Pulmonary artery endothelial cell (primary cell): ENCODE measurements around the gene BMERB1. TPM values are rescaled to one million over a fixed set of nuclear protein-coding genes. Genes with fewer than 3 reads are reported as not detected.
"Not testable (repeated sequence)": the region's sequence is repeated elsewhere in the genome, so short reads cannot be mapped to it uniquely, and the experiment has no call there.

ENCODE experiments used
- DNase-seq: peaks from one replicate; pipeline ENCODE4 v3.0.0-alpha.2; 2011; ENCODE audit warnings: low read depth, low spot score
- total RNA-seq: library from RNA; depleted of rRNA; stranded (reverse); fragments of >200 nt; gene quantifications from 2 replicates; pipeline ENCODE4 v1.2.3, GENCODE V29; 2014

The BMERB1 gene
- total RNA-seq, 1 donor from 2014 or later, result 22.4 TPM

DNA sequence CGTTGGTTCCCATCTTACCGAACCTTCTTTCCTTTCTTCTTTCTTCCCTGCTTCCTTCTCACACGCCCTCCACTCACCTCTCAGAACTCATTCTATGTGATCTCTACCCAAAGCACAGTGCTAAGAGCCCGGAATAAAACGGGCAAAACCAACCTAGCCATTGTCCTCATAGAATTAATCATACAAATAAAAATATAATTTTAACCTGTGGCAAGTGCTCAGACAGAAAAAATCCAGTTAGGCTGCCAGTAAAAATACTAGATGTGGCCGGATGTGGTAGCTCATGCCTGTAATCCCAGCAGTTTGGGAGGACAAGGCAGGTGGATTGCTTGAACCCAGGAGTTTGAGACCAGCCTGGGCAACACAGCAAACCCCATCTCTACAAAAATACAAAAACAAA, 27.0 kb downstream of the BMERB1 start:
- DNase-seq, result no peak

GRCh38 chr16:15464401-15465186, 30.2 kb downstream of the BMERB1 start:
- DNase-seq, result no peak

GRCh38 chr16:15466131-15466530, 31.7 kb downstream of the BMERB1 start:
- no peak for DNase-seq

DNA sequence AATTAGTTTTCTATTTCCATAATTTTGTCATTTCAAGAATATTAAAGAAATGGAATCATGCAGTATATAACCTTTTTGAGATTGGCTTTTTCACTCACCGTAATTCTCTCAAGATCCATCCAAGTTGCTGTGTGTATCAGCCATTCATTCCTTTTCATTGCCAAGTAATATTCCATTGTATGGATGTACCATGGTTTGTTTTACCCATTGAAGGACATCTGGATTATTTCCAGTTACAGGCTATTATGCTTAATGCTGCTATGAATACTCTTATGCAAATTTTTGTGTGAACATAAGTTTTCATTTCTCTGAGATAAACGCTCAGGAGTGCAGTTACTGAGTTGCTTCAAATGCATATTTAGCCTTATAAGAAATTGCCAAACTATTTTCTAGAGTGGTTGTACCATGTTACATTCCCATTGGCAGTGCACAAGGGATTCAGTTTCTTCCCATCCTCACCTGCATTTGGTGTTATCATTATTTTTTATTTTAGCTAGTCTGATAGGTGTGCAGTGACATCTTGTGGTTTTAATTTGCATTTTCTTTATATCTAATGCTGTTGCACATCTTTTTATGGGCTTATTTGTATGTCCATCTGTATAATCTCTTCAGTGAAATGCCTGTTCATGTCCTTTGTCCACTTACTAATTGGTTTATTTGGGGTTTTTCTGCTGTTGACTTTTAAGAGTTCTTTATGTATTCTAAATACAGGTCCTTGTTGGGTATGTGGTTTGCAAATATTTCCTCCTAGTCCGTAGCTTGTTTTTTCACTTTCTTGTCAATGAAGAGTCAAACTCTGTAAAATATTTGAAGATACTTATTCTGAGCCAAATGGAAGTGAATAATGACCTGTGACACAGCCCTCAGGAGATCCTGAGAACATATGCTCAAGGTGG, 32.7 kb downstream of the BMERB1 start:
- DNase-seq, result no peak

DNA sequence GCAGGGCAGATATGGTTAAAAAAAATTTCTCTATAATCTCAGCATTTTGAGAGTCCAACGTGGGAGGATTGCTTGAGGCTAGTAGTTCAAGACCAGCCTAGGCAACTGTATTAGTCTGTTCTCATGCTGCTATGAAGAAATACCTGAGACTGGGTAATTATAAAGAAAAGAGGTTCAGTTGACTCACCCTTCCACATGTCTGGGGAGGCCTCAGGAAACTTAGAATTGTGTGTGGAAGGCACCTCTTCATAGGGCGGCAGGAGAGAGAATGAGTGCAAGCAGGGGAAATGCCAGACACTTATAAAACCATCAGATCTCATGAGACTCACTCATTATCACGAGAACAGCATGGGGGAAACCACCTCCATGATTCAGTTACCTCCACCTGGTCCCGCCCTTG, 42.6 kb downstream of the BMERB1 start:
- DNase-seq, result not testable (repeated sequence)

- no peak for DNase-seq
These were observed 43.4 kb downstream of the BMERB1 start for GRCh38 chr16:15477802-15478201.

DNA sequence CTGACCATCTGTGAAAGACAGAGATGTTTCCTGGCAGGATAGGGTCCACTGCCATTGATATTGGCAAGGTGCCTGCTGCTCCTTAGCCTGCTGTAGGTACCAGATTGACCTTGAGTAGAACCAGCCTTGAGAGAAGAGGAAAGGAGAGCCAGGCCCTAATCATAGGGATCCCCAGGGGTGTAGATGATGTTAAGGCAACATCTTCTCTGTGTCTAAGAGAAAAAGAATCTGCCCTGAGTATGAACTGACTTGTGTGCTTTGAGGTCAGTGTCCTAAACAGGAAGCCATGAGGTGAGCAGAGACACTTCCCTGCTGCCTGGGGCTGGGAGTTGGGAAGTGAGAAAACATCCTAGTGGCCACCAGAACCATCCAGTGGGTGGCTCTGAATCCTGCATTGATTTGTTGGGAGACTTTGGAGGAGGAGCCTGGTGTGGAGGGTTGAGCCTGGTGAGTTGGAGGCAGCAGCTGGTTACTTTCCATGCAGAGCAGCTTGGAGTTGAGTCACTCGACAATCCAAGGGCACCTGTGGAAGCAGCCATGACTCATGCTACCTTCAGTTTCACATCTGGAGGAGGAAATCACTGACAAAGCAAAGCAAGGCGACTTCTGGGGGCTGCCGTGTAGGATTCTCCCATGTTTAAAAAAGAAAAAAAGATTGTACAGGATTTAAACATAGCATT, 47.8 kb downstream of the BMERB1 start:
- peak; percentile 80 for DNase-seq

- no peak for DNase-seq
These were observed 48.4 kb downstream of the BMERB1 start for GRCh38 chr16:15482748-15483298.

- DNase-seq, result no peak
These were observed 49.5 kb downstream of the BMERB1 start for GRCh38 chr16:15483857-15484256.

GRCh38 chr16:15484662-15485061, 50.3 kb downstream of the BMERB1 start:
- DNase-seq, result no peak

GRCh38 chr16:15485175-15485574, 50.8 kb downstream of the BMERB1 start:
- DNase-seq, result no peak

- no peak for DNase-seq
These were observed 52.3 kb downstream of the BMERB1 start for GRCh38 chr16:15486661-15487060.

DNA sequence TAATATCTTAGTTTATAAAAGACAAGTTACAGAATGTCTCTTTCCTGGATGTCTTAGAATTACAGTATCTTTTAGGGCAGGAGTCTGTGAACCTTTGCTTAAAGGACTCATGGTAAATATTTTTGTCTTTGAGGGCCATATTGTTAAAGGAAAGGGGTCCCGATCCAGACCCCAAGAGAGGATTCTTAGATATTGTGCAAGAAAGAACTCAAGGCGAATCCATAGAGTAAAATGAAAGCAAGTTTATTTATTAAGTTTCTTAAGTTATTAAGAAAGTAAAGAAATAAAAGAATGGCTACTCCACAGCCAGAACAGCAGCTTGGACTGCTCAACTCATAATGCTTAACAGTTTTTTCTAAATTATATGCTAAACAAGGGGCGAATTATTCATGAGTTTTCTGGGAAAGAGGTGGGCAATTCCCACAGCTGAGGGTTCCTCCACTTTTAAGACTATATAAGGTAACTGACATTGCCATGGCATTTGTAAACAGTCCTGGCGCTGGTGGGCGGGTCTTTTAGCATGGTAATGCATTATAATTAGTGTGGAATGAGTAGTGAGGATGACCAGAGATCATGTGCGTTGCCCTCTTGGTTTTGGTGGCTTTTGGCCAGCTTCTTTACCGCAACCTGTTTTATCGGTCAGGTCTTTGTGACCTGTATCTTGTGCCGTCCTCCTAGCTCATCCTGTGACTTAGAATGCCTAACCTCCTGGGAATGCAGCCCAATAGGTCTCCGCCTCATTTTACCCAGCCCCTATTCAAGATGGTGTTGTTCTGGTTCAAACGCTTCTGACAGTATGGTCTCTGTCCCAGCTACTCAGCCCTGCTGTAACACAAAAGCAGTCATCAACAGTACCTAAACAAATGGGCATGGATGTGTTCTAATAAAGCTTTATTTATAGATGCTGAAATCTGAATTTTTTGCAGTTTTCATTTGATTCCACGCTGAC, 53.2 kb downstream of the BMERB1 start:
- no peak for DNase-seq

- DNase-seq, result no peak
These were observed 54.6 kb downstream of the BMERB1 start for GRCh38 chr16:15489016-15489415.

DNA sequence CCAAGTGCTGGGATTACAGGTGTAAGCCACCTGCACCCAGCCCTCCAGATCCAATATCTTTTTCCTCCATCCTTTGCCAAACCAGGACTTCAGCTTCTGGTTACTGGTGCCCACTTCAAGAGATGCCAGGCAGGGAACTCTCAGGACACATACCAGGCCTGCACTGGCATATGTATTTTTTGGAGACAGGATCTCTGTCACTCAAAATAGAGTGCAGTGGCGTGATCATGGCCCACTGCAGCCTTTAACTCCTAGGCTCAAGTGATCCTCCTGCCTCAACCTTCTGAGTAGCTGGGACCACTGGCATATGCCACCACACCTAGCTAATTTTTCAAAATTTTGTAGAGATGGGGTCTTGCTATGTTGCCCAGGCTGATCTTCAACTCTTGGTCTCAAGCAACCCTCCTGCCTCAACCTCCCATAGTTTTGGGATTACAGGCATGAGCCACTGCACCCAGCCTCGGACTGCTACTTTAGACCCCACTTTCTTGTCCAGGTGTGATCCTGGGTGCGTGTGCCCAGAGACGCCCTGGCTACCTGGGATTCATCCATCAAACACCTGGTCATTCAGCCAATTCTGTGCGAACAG, 55.8 kb downstream of the BMERB1 start:
- no peak for DNase-seq

DNA sequence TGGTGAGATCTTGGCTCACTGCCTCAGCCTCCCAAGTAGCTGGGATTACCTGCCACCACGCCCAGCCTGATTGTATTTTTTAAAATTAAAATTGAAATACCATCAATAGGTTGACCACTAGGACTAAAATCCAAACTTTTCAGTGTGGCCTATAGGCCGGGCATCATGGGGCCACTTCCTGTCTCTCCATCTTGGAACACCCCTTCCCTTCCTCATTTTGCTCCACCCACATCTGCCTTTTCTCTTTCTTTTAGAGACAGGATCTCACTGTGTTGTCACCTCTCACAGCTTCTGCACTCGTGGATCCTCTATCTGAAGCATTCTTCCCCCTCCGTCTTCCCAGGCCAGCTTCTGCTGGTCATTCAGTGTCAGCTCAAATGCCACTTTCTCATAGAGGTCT, 57.0 kb downstream of the BMERB1 start:
- no peak for DNase-seq

GRCh38 chr16:15492091-15492740, 57.8 kb downstream of the BMERB1 start:
- no peak for DNase-seq

DNA sequence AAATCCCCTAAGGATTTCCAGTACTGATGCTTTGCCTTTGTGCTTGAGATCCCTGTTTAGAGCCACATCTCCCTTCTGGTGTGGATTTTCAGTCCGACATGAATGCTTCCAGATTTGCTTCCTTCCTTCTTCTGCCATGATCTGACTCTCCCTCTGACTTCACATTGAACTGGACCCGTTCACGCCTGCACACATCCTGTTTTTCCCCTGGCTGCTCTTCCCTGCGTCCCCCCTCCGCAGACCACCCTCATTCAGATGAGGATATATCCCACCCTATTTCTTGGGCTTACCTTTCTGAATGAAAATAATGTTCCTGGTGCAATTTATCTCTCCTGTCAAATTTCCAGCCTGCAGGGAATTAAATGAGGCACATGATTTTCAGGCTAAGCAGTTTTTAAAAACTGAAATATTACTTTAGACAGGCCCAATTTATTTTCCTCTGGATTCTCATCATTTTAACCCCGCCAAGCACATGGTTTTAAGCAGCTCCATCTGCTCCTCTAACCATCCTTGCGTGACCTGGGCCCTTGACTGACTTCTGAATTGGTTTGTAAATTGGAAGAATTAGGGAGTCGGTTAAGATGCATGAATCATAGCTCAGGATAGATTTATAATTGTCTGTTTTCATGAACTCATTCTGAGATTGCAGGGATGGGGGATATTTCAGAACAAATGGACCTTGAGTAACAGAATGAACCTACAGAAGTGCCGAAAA, 59.2 kb downstream of the BMERB1 start:
- no peak for DNase-seq

DNA sequence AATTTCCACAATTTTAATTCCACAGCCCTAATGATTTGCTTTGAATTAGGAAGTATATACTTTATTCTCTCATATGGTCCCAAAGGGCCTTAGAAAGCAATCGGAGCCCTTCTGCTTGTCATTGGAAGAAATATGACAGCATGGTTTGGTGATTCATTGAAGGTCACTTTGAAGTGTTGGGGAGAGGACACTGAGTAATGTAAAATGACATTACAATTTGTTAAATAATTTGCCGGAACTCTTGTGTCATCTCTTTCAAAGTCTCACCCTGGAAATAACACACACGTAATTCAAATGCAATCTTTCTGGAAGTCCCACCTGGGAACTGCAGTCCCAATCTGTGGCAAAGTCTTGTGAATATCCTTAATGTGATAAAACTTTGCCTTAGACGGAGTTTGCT, 59.8 kb downstream of the BMERB1 start:
- no peak for DNase-seq
